ENCODE measurements around the gene RAB11FIP3.

RAB11FIP3 gene

GRCh38 chr16:396199-396598, 29.2 kb upstream of the RAB11FIP3 start:
- H3K4me3 ChIP-seq (replicated peaks in 1 of 2; ENCODE audit: low read depth in 2 of 2, low read length in 2 of 2) = peak overlapping the region in 1 of 2 donors; percentile 61
- DNase-seq (ENCODE audit: low read depth in 2 of 2) = no peak
- TF ChIP-seq, protein P1, sequence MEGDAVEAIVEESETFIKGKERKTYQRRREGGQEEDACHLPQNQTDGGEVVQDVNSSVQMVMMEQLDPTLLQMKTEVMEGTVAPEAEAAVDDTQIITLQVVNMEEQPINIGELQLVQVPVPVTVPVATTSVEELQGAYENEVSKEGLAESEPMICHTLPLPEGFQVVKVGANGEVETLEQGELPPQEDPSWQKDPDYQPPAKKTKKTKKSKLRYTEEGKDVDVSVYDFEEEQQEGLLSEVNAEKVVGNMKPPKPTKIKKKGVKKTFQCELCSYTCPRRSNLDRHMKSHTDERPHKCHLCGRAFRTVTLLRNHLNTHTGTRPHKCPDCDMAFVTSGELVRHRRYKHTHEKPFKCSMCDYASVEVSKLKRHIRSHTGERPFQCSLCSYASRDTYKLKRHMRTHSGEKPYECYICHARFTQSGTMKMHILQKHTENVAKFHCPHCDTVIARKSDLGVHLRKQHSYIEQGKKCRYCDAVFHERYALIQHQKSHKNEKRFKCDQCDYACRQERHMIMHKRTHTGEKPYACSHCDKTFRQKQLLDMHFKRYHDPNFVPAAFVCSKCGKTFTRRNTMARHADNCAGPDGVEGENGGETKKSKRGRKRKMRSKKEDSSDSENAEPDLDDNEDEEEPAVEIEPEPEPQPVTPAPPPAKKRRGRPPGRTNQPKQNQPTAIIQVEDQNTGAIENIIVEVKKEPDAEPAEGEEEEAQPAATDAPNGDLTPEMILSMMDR (IDR thresholded peaks at IDR 0.05; ENCODE audit: low read depth, low read length) = no peak

- H3K4me3 ChIP-seq (replicated peaks in 1 of 2; ENCODE audit: low read depth in 2 of 2, low read length in 2 of 2) = peak overlapping the region; percentile 54 to 61
- TF ChIP-seq, protein P1 (IDR thresholded peaks at IDR 0.05; ENCODE audit: low read depth, low read length) = no peak
- peak; percentile 58 to 64 for DNase-seq (ENCODE audit: low read depth in 2 of 2)
Observed at GRCh38 chr16:396605-397004, 28.8 kb upstream of the RAB11FIP3 start.

DNA sequence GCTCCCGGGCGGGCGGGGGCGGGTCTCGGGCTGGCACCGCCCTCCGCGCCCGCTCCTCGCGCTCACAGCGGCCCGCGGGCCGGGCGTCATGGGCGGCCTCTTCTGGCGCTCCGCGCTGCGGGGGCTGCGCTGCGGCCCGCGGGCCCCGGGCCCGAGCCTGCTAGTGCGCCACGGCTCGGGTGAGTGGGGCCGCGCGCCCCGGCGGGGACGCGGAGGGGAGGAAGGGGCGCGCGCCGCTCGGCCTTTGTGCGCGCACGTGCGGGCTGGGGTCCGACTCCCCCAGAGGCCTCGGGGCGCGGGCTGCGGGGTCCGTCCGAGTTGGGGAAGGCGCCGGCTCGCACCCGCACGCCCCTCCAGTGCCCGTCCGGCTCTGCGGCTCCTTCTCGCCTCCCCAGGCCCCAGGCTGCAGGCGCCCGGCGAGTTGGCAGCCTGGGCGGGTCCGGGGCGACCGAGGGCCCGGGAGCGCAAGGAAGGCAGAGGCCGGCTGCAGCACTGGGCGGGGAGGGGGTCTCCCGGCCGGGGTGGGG, 28.3 kb upstream of the RAB11FIP3 start, which contains the start of gene NME4:
Gene NME4, plus strand, starts transcription at position 65 of the 527 bp plus-strand sequence. Its CDS starts 24 bp downstream, at position 89.
- TF ChIP-seq, protein P1 (IDR thresholded peaks at IDR 0.05; ENCODE audit: low read depth, low read length) = no peak
- peak; percentile 9 to 53 for DNase-seq (ENCODE audit: low read depth in 2 of 2)
- H3K4me3 ChIP-seq (replicated peaks in 1 of 2; ENCODE audit: low read depth in 2 of 2, low read length in 2 of 2) = peak within 1 kb of the TSS; percentile 54 to 61

- peak overlapping the region; percentile 24 to 32 for H3K4me3 ChIP-seq (replicated peaks in 1 of 2; ENCODE audit: low read depth in 2 of 2, low read length in 2 of 2)
- peak; percentile 62 to 70 for DNase-seq (ENCODE audit: low read depth in 2 of 2)
- TF ChIP-seq, protein P1 (IDR thresholded peaks at IDR 0.05; ENCODE audit: low read depth, low read length) = peak; percentile 62
Observed at GRCh38 chr16:397736-398332, 27.6 kb upstream of the RAB11FIP3 start.

DNA sequence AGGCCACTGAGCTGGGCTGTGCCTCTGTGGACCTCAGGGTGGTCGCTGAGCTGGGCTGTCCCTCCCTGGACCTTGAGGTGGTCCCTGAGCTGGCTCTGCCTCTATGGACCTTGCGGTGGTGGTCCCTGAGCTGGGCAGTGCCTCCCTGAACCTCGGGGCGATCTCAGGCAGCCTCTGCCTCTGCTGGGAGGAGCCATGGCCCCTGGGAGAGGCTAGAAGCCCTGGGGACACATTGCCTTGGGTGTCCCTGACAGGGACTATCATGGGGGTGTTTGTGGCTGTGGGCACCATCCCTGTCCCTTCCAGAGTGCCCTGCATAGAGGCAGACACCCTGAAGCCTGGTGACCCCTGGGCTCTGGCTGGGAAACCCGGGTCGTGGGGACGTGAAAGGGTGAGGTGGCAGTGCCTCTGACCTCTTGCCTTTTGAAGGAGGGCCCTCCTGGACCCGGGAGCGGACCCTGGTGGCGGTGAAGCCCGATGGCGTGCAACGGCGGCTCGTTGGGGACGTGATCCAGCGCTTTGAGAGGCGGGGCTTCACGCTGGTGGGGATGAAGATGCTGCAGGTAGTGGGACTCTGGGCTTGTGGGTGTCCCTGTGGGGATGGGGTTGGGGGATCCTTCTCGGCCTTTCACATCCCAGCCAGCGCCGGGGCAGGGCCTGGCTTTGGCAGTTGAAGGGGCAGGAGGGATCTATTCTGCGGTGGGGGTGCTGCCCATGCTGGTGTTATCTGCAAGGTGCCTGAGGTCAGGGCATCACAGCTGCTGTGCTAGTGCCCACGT, 26.7 kb upstream of the RAB11FIP3 start:
- no peak for DNase-seq (ENCODE audit: low read depth in 2 of 2)
- TF ChIP-seq, protein P1 (IDR thresholded peaks at IDR 0.05; ENCODE audit: low read depth, low read length) = no peak
- no peak overlapping the region for H3K4me3 ChIP-seq (replicated peaks in 1 of 2; ENCODE audit: low read depth in 2 of 2, low read length in 2 of 2)

DNA sequence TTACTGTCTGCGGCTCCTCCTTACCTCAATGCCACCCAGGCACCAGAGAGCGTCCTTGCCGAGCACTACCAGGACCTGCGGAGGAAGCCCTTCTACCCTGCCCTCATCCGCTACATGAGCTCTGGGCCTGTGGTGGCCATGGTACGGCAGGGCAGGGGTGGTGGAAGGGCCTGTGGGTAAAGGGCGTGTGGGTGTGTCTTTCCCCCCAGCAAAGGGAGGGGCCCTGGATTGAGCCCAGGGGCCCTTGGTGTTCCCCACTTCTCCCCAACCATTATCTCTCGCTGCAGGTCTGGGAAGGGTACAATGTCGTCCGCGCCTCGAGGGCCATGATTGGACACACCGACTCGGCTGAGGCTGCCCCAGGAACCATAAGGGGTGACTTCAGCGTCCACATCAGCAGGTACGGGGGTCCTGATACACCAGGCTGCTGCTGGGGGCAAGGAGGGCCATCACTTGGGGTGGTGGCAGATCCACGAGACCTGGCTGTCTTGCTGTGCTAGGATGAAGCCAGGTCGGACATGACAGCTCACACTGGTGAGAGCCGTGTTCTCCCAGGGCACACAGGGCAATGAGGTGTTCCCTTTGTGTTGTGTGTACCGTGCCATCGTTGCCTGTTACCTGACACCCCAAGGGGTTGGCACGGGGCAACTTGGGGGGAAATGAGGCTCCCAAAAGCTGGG, 26.0 kb upstream of the RAB11FIP3 start:
- TF ChIP-seq, protein P1 (IDR thresholded peaks at IDR 0.05; ENCODE audit: low read depth, low read length) = no peak
- DNase-seq (ENCODE audit: low read depth in 2 of 2) = no peak
- no peak overlapping the region for H3K4me3 ChIP-seq (replicated peaks in 1 of 2; ENCODE audit: low read depth in 2 of 2, low read length in 2 of 2)

All from cardiac fibroblast (primary cell).